ENCODE measurements around the gene ERCC6L2.

ERCC6L2 gene

DNA sequence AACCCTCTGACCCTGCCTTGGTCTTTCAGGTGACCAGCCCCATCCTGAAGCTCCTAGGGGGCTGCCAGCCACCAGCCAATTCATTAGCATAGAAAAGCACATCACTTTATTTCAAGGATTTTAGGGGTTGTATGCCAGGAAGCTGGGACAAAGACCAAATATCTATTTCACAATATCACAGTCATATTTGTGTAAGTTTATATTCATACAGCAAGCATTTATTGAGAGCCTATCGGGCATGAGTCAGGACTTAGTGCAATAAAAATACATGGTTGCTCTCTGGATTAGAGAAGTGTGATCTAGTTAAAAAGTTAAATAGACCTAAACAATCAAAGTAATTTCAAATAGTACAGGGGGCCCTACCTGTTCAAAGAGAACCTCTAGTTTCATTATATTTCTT is 113.8 kb downstream of the ERCC6L2 start:
- no peak overlapping the region for H3K27ac ChIP-seq

DNA sequence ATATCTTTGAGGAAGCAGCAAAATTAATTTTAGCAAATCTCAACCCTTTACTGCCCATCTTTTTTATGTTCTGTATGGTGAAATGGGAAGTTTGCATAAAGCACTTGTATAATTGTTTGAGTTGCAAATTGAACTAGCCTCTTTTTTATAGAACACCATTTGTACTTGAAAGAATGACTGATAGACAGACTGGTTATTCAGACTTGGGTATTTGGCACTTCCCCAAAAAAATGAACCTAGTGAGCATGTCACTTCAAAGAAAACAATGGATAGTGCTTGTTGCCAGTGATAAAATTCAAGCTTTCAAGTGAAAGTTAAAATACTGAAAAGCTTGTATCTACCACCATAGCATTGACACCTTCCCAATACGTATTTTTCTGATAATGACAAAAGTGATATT is 115.8 kb downstream of the ERCC6L2 start:
- no peak overlapping the region for H3K4me3 ChIP-seq (ENCODE audit: low read depth, low read length)
- TF ChIP-seq, protein P1, sequence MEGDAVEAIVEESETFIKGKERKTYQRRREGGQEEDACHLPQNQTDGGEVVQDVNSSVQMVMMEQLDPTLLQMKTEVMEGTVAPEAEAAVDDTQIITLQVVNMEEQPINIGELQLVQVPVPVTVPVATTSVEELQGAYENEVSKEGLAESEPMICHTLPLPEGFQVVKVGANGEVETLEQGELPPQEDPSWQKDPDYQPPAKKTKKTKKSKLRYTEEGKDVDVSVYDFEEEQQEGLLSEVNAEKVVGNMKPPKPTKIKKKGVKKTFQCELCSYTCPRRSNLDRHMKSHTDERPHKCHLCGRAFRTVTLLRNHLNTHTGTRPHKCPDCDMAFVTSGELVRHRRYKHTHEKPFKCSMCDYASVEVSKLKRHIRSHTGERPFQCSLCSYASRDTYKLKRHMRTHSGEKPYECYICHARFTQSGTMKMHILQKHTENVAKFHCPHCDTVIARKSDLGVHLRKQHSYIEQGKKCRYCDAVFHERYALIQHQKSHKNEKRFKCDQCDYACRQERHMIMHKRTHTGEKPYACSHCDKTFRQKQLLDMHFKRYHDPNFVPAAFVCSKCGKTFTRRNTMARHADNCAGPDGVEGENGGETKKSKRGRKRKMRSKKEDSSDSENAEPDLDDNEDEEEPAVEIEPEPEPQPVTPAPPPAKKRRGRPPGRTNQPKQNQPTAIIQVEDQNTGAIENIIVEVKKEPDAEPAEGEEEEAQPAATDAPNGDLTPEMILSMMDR (IDR thresholded peaks at IDR 0.05; ENCODE audit: low read depth, low read length, missing control alignments), result no peak
- H3K27me3 ChIP-seq (replicated peaks), result no peaks in the 10 kb centered on the region
- no peak for DNase-seq
- in situ Hi-C loops (cut with HindIII; ENCODE audit: low pct_ligation_motif_present, low sequenced_read_pairs), result no loop called here
- H3K27ac ChIP-seq, result no peak overlapping the region
- H3K36me3 ChIP-seq (replicated peaks), result no peaks in the 10 kb centered on the region

More for the DNA sequence above, 113.8 kb downstream of the ERCC6L2 start:
- Histone ChIP-seq H3K4me3 (ENCODE audit: low read depth, low read length) (no peak overlapping the region), H3K27me3 (replicated peaks) (no peaks in the 10 kb centered on the region), H3K36me3 (replicated peaks) (no peaks in the 10 kb centered on the region)
- in situ Hi-C loops (cut with HindIII; ENCODE audit: low pct_ligation_motif_present, low sequenced_read_pairs), result no loop called here
- TF ChIP-seq, protein P1 (IDR thresholded peaks at IDR 0.05; ENCODE audit: low read depth, low read length, missing control alignments), result no peak
- no peak for DNase-seq

DNA sequence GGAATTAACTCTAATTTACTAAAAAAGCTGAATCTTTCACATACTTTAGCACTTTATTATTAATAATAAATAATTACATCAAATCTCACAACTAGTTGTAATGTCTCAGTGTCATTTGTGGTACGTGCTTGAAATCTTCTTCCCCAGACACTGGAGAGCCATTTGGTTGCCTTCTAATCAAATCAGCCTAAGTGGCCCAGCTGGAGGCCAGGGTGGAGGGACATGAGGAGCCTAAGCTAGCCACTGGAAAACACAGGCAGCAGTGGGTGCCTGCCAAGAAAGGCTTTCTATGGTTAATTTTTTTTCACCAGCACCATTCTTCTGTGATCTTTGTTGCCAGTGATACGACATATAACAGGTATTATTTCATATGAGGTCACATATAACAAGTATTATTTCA is 117.0 kb downstream of the ERCC6L2 start:
- Histone ChIP-seq H3K4me3 (ENCODE audit: low read depth, low read length) (no peak overlapping the region), H3K27ac (no peak overlapping the region), H3K36me3 (replicated peaks) (no peaks in the 10 kb centered on the region), H3K27me3 (replicated peaks) (no peaks in the 10 kb centered on the region)
- no peak for DNase-seq
- TF ChIP-seq, protein P1 (IDR thresholded peaks at IDR 0.05; ENCODE audit: low read depth, low read length, missing control alignments), result no peak
- in situ Hi-C loops (cut with HindIII; ENCODE audit: low pct_ligation_motif_present, low sequenced_read_pairs), result no loop called here

DNA sequence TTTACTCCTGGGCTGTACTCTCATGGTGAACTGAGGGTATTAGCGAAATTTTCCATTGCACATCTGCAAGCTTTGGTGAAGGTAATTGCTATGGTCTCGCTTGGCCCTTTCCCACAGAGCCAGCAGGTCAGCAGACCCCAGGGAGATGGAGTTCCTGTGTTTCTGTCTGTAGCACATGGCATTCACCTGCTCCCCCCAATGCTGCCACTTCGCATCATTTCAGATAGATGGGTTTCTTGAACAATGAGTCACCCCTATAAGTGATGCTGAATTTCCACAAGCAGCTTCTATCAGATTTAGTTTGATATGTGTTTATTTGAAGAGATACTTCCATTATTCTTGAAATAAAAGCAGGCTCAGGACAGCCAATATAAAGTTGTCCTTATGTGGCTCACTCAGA is 117.8 kb downstream of the ERCC6L2 start:
- DNase-seq, result no peak
- H3K36me3 ChIP-seq (replicated peaks), result no peaks in the 10 kb centered on the region
- no peak overlapping the region for H3K27ac ChIP-seq
- TF ChIP-seq, protein P1 (IDR thresholded peaks at IDR 0.05; ENCODE audit: low read depth, low read length, missing control alignments), result no peak
- H3K4me3 ChIP-seq (ENCODE audit: low read depth, low read length), result no peak overlapping the region
- in situ Hi-C loops (cut with HindIII; ENCODE audit: low pct_ligation_motif_present, low sequenced_read_pairs), result no loop called here
- no peaks in the 10 kb centered on the region for H3K27me3 ChIP-seq (replicated peaks)

DNA sequence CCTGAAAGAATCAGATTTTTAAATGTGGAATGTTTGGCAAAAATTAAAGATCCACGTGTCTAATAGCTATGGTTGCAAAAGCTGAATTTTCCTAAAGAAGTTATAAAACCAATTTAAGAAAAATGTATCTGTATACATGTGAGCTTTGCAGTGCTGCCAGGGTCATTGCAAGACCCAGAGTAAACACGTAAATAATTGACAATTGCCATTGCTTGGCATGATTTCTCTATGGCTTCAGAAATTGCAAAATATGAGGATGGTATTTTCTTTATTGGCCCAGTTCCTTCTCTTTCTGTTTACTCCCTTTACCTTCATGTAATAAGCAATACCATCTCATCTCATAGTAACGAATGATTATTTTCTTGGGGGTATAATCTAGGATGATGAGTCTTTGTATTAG is 123.9 kb downstream of the ERCC6L2 start:
- no peaks in the 10 kb centered on the region for H3K36me3 ChIP-seq (replicated peaks)
- no peaks in the 10 kb centered on the region for H3K27me3 ChIP-seq (replicated peaks)
- H3K27ac ChIP-seq, result no peak overlapping the region
- no peak for DNase-seq
- in situ Hi-C loops (cut with HindIII; ENCODE audit: low pct_ligation_motif_present, low sequenced_read_pairs), result no loop called here
- no peak overlapping the region for H3K4me3 ChIP-seq (ENCODE audit: low read depth, low read length)
- TF ChIP-seq, protein P1 (IDR thresholded peaks at IDR 0.05; ENCODE audit: low read depth, low read length, missing control alignments), result no peak

DNA sequence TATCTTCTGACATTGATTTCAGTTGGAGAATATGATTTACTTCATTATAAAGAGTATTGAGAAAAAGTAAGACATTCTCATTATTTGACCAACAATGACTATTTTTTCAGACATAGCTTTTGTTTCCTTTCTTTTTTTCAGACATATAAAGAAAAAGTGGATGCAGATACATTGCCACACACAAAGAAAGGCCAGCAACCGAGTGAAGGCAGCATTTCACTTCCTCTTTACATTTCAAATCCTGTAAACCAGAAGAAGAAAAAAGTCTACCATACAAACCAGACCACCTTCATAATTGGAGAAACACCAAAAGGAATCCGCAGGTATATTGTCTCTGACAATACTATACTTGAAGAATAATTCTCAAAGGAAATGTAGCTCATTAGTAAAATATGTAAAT is 128.9 kb downstream of the ERCC6L2 start:
- in situ Hi-C loops (cut with HindIII; ENCODE audit: low pct_ligation_motif_present, low sequenced_read_pairs), result no loop called here

More for the DNA sequence above, 128.9 kb downstream of the ERCC6L2 start:
- DNase-seq, result no peak
- Histone ChIP-seq H3K27ac (no peak overlapping the region), H3K36me3 (replicated peaks) (no peaks in the 10 kb centered on the region), H3K27me3 (replicated peaks) (no peaks in the 10 kb centered on the region), H3K4me3 (ENCODE audit: low read depth, low read length) (no peak overlapping the region)
- TF ChIP-seq, protein P1 (IDR thresholded peaks at IDR 0.05; ENCODE audit: low read depth, low read length, missing control alignments), result no peak

Measured in brain microvascular endothelial cell (primary cell).